Liver (tissue), 9 donors: Measurements from ENCODE around the gene FBXL22. TPM values are rescaled to one million over a fixed set of nuclear protein-coding genes. Genes with fewer than 3 reads are reported as not detected.

Experiments
- DNase-seq: peaks from one replicate; pipeline ENCODE4 v3.0.0-alpha.2; 2017; ENCODE audit warnings: low spot score
- H3K27ac ChIP-seq, 2 donors: one replicate each; pipeline ENCODE4 v1.7.0; 2013; ENCODE audit warnings: inconsistent platforms in 2 of 2, low read length in 2 of 2, control low read depth in 1 of 2, low read depth in 1 of 2, mild to moderate bottlenecking in 1 of 2
- H3K27me3 ChIP-seq, 4 donors: one replicate each; pipeline versions ENCODE4 v1.6.1 to v1.7.0; 2013; ENCODE audit warnings: low read length in 3 of 4, inconsistent platforms in 1 of 4, mild to moderate bottlenecking in 1 of 4, moderate library complexity in 1 of 4; ENCODE audit not compliant: control insufficient read depth in 4 of 4, insufficient read depth in 4 of 4
- H3K36me3 ChIP-seq, 4 donors: one replicate each; pipeline versions ENCODE4 v1.6.1 to v1.7.0; 2013; ENCODE audit warnings: low read length in 3 of 4, mild to moderate bottlenecking in 3 of 4, low read depth in 1 of 4, moderate library complexity in 1 of 4; ENCODE audit not compliant: control insufficient read depth in 4 of 4, insufficient read depth in 3 of 4
- H3K4me1 ChIP-seq, 4 donors: one replicate each; pipeline versions ENCODE4 v1.6.1 to v1.7.0; 2013; ENCODE audit warnings: low read length in 3 of 4, mild to moderate bottlenecking in 3 of 4, moderate library complexity in 1 of 4; ENCODE audit not compliant: control insufficient read depth in 4 of 4, insufficient read depth in 4 of 4
- H3K4me3 ChIP-seq, 3 donors: one replicate each; pipeline versions ENCODE4 v1.6.1 to v1.7.0; 2013; ENCODE audit warnings: low read length in 3 of 3, control low read depth in 1 of 3, low read depth in 1 of 3, mild to moderate bottlenecking in 1 of 3
- H3K9ac ChIP-seq, 2 donors: one replicate each; pipeline ENCODE4 v1.7.0; 2013; ENCODE audit warnings: low read length in 2 of 2, mild to moderate bottlenecking in 2 of 2, moderate library complexity in 2 of 2, control low read depth in 1 of 2, low read depth in 1 of 2
- H3K9me3 ChIP-seq, 4 donors: one replicate each; pipeline versions ENCODE4 v1.6.1 to v1.7.0; 2013; ENCODE audit warnings: low read length in 3 of 4; ENCODE audit not compliant: control insufficient read depth in 4 of 4
- FOXA1 ChIP-seq: IDR thresholded peaks from 2 replicates; pipeline ENCODE4 v1.6.1; 2016; ENCODE audit warnings: antibody characterized with exemption
- GABPA ChIP-seq, 2 donors: IDR thresholded peaks in 1 of 2; conservative IDR thresholded peaks in 1 of 2; 2 replicates each; pipeline ENCODE4 v1.6.1; 2016; ENCODE audit warnings: antibody characterized with exemption in 2 of 2, mild to moderate bottlenecking in 1 of 2, moderate library complexity in 1 of 2
- HNF4A ChIP-seq, 2 donors: conservative IDR thresholded peaks; 2 replicates each; pipeline ENCODE4 v1.6.1; 2016; ENCODE audit warnings: antibody characterized with exemption in 2 of 2, mild to moderate bottlenecking in 2 of 2
- JUND ChIP-seq, 2 donors: IDR thresholded peaks; 2 replicates each; pipeline ENCODE4 v1.6.1; 2016; ENCODE audit warnings: antibody characterized with exemption in 2 of 2
- NR2F2 ChIP-seq: IDR thresholded peaks from 2 replicates; pipeline ENCODE4 v1.6.1; 2016; ENCODE audit warnings: antibody characterized with exemption
- RAD21 ChIP-seq, 2 donors: IDR thresholded peaks; 2 replicates each; pipeline ENCODE4 v1.6.1; 2016; ENCODE audit warnings: antibody characterized with exemption in 2 of 2, mild to moderate bottlenecking in 2 of 2
- RXRA ChIP-seq, 2 donors: IDR thresholded peaks; 2 replicates each; pipeline ENCODE4 v1.6.1; 2017 to 2018; ENCODE audit warnings: antibody characterized with exemption in 2 of 2, mild to moderate bottlenecking in 1 of 2
- YY1 ChIP-seq: IDR thresholded peaks from 2 replicates; pipeline ENCODE4 v1.6.1; 2016; ENCODE audit warnings: antibody characterized with exemption, mild to moderate bottlenecking
- WGBS: extraction: QIAGEN DNeasy Blood & Tissue Kit; methylation state at CpG from one replicate; pipeline ENCODE4 v1.1.7; 2013; 5-methylcytosine and 5-hydroxymethylcytosine counted together
- polyA plus RNA-seq, 2 donors: library from polyadenylated mRNA; stranded (reverse) in 1 of 2; unstranded in 1 of 2; fragments of 200-250 nt in 1 of 2; fragments of >200 nt in 1 of 2; fragmentation: Nextera tagmentation in 1 of 2; extraction: Ambion mirVana in 1 of 2; gene quantifications; one replicate each; pipeline versions ENCODE4 v1.2.1 to v1.2.3, GENCODE V29; 2013 to 2015
- total RNA-seq, 2 donors: library from RNA; depleted of rRNA; stranded (reverse); fragments of >200 nt; gene quantifications; one replicate each; pipeline ENCODE4 v1.2.3, GENCODE V29; 2014
- TF ChIP-seq, protein P1 (sequence below): IDR thresholded peaks from 2 replicates; pipeline ENCODE4 v1.6.1; 2016; ENCODE audit warnings: antibody characterized with exemption, mild to moderate bottlenecking
- TF ChIP-seq, protein P2 (sequence below): IDR thresholded peaks from 2 replicates; pipeline ENCODE4 v1.6.1; 2016; ENCODE audit warnings: antibody characterized with exemption
- TF ChIP-seq, protein P3 (sequence below): IDR thresholded peaks from 2 replicates; pipeline ENCODE4 v1.6.1; 2016; ENCODE audit warnings: antibody characterized with exemption
- TF ChIP-seq, protein P4 (sequence below): fragments of 150-350 bp; IDR thresholded peaks from 2 replicates; pipeline ENCODE4 v1.5.1; 2017; ENCODE audit warnings: improper control_type of control experiment, low read depth, low read length; ENCODE audit not compliant: missing input control
- donor health status: healthy.
- donor health status: healthy.
- donor health status: healthy.
- donor health status: healthy.
- donor health status: healthy.

The FBXL22 gene
- total and polyA plus RNA-seq, 4 donors: 0.18 to 0.29 (median 0.22) TPM

- H3K4me3 ChIP-seq: peak overlapping the region; percentile 61 to 88 (median 66)
- peak overlapping the region; percentile 73 to 78 for H3K9ac ChIP-seq
- H3K27me3 ChIP-seq: no peaks in the 10 kb centered on the region
- H3K36me3 ChIP-seq: no peaks in the 10 kb centered on the region
- no peak for DNase-seq
- no peak for TF ChIP-seq RXRA (IDR thresholded peaks at IDR 0.05)
- no peak for TF ChIP-seq NR2F2
- no peak for TF ChIP-seq FOXA1
- no peak for TF ChIP-seq YY1
- no peak for TF ChIP-seq HNF4A (conservative IDR thresholded peaks at IDR 0.05)
- H3K4me1 ChIP-seq: peaks cover 0 to 25% (median 17%) of the 10 kb centered on the region in 4 donors
- no peaks in the 10 kb centered on the region for H3K9me3 ChIP-seq
- peak overlapping the region; percentile 88 to 89 for H3K27ac ChIP-seq
- WGBS: 45% methylated on average over 9 of the region's 9 CpGs
These were observed 4.6 kb downstream of the FBXL22 start for GRCh38 chr15:63601704-63602185.

- H3K4me3 ChIP-seq: no peak overlapping the region
- peaks cover 0 to 2% (median 1%) of the 10 kb centered on the region in 4 donors for H3K36me3 ChIP-seq
- no peak overlapping the region for H3K9ac ChIP-seq
- no peaks in the 10 kb centered on the region for H3K27me3 ChIP-seq
- TF ChIP-seq, protein P1, sequence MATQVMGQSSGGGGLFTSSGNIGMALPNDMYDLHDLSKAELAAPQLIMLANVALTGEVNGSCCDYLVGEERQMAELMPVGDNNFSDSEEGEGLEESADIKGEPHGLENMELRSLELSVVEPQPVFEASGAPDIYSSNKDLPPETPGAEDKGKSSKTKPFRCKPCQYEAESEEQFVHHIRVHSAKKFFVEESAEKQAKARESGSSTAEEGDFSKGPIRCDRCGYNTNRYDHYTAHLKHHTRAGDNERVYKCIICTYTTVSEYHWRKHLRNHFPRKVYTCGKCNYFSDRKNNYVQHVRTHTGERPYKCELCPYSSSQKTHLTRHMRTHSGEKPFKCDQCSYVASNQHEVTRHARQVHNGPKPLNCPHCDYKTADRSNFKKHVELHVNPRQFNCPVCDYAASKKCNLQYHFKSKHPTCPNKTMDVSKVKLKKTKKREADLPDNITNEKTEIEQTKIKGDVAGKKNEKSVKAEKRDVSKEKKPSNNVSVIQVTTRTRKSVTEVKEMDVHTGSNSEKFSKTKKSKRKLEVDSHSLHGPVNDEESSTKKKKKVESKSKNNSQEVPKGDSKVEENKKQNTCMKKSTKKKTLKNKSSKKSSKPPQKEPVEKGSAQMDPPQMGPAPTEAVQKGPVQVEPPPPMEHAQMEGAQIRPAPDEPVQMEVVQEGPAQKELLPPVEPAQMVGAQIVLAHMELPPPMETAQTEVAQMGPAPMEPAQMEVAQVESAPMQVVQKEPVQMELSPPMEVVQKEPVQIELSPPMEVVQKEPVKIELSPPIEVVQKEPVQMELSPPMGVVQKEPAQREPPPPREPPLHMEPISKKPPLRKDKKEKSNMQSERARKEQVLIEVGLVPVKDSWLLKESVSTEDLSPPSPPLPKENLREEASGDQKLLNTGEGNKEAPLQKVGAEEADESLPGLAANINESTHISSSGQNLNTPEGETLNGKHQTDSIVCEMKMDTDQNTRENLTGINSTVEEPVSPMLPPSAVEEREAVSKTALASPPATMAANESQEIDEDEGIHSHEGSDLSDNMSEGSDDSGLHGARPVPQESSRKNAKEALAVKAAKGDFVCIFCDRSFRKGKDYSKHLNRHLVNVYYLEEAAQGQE: no peak
- TF ChIP-seq GABPA (IDR thresholded peaks at IDR 0.05 in 1 of 2, conservative IDR thresholded peaks at IDR 0.05 in 1 of 2): no peak
- TF ChIP-seq, protein P2, sequence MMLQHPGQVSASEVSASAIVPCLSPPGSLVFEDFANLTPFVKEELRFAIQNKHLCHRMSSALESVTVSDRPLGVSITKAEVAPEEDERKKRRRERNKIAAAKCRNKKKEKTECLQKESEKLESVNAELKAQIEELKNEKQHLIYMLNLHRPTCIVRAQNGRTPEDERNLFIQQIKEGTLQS: no peak
- DNase-seq: no peak
- H3K9me3 ChIP-seq: no peaks in the 10 kb centered on the region
- peaks cover 0 to 25% (median 17%) of the 10 kb centered on the region in 4 donors for H3K4me1 ChIP-seq
- WGBS: 94% methylated on average over 3 of the region's 3 CpGs
- H3K27ac ChIP-seq: no peak overlapping the region
These were observed 5.4 kb downstream of the FBXL22 start for GRCh38 chr15:63602595-63602994.

- Histone ChIP-seq H3K4me1 (peaks cover 0 to 23% (median 17%) of the 10 kb centered on the region in 4 donors), H3K27me3 (no peaks in the 10 kb centered on the region), H3K9ac (no peak overlapping the region), H3K4me3 (no peak overlapping the region), H3K9me3 (no peaks in the 10 kb centered on the region), H3K36me3 (peaks cover 0 to 11% (median 7%) of the 10 kb centered on the region in 4 donors), H3K27ac (no peak overlapping the region)
- no peak for TF ChIP-seq GABPA (IDR thresholded peaks at IDR 0.05 in 1 of 2, conservative IDR thresholded peaks at IDR 0.05 in 1 of 2)
- no peak for TF ChIP-seq NR2F2
- TF ChIP-seq, protein P2: no peak
- TF ChIP-seq RAD21 (IDR thresholded peaks at IDR 0.05): no peak
- TF ChIP-seq, protein P3, sequence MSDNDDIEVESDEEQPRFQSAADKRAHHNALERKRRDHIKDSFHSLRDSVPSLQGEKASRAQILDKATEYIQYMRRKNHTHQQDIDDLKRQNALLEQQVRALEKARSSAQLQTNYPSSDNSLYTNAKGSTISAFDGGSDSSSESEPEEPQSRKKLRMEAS: no peak
- no peak for TF ChIP-seq YY1
- no peak for TF ChIP-seq HNF4A (conservative IDR thresholded peaks at IDR 0.05)
- TF ChIP-seq, protein P4, sequence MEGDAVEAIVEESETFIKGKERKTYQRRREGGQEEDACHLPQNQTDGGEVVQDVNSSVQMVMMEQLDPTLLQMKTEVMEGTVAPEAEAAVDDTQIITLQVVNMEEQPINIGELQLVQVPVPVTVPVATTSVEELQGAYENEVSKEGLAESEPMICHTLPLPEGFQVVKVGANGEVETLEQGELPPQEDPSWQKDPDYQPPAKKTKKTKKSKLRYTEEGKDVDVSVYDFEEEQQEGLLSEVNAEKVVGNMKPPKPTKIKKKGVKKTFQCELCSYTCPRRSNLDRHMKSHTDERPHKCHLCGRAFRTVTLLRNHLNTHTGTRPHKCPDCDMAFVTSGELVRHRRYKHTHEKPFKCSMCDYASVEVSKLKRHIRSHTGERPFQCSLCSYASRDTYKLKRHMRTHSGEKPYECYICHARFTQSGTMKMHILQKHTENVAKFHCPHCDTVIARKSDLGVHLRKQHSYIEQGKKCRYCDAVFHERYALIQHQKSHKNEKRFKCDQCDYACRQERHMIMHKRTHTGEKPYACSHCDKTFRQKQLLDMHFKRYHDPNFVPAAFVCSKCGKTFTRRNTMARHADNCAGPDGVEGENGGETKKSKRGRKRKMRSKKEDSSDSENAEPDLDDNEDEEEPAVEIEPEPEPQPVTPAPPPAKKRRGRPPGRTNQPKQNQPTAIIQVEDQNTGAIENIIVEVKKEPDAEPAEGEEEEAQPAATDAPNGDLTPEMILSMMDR: no peak
- no peak for TF ChIP-seq RXRA (IDR thresholded peaks at IDR 0.05)
- no peak for TF ChIP-seq JUND (IDR thresholded peaks at IDR 0.05)
- no peak for DNase-seq
- 97% methylated on average over 4 of the region's 4 CpGs for WGBS
These were observed 6.3 kb downstream of the FBXL22 start for GRCh38 chr15:63603516-63603915.
